Hypothalamus (tissue), 51 donors: Measurements from ENCODE around the gene PNMA1.
A peak's percentile ranks its signal among the peaks of the same experiment; 100 is the strongest.

Experiments
- DNase-seq, 51 donors: peaks; one replicate each; lab custom pipeline; 2025; lab: John Stamatoyannopoulos, UW

Gene PNMA1

DNA sequence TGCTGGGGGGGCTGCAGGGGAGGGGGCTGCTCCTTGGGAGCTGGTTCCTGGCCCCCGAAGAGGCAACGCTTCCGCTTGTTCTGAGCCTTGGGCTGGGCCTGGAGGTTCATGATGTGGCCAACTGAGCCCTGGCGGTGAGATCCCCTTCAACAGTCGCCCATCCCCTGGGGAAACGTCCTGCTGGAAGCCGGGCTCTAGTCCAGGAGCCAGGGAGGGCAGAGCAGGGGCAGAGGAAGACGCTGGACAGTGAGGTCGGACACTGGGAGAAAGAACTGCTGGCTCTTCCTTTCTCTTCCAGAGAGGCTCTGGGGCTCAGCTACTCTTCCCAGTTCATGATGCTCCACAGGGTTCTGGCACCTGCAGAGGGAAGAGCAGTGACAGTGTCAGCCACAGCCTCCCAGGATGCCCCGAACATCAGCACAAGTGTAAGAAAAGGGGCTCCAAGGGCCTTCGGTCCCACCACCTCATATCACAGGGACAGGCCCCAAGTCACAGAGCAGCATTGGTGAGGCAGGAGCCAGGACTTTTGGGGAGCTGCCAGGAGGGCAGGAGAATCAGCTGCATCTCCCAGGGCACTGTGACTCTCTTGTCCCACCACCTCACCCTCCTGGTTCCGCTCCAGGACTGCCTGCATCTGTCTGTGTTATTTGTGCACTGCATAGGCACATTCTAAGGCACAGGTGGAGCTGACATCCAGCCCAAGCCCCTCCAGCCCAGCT is 25.9 kb upstream of the PNMA1 start:
- DNase-seq: no peak

DNA sequence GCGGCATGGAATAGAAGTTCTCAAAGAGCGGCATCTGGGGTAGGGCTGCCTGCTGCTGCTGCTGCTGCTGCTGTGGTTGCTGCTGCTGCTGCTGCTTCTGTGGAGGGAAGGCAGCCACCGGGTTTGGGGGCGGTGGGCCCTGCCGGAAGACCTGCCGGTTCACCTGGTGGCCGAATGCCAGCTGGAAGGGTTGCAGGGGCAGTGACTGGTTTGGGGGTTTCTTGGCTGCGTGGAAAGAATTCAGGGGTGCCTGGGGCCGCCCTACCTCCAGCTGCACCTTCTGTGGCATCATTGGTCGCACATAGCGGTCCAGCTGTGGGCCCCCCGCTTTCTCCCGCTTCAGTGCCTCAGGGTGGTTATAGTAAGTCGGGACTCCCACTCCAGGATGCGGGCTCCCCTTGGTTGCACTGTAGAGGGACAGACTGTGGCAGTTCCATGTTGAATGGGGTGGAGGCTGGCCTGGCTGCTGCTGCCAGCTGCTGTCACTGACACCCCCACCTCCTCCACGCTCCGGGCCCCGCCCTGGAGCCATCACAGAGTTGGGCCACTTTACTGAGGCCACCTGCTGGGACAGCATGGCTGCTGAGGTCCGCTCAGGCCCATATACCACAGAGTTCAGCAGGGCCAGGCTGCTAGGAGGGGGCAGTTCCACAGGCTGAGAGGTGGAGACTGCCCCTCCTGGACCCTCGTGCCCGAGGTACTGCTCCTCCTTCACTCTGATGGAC is 25.2 kb upstream of the PNMA1 start:
- DNase-seq: no peak

DNA sequence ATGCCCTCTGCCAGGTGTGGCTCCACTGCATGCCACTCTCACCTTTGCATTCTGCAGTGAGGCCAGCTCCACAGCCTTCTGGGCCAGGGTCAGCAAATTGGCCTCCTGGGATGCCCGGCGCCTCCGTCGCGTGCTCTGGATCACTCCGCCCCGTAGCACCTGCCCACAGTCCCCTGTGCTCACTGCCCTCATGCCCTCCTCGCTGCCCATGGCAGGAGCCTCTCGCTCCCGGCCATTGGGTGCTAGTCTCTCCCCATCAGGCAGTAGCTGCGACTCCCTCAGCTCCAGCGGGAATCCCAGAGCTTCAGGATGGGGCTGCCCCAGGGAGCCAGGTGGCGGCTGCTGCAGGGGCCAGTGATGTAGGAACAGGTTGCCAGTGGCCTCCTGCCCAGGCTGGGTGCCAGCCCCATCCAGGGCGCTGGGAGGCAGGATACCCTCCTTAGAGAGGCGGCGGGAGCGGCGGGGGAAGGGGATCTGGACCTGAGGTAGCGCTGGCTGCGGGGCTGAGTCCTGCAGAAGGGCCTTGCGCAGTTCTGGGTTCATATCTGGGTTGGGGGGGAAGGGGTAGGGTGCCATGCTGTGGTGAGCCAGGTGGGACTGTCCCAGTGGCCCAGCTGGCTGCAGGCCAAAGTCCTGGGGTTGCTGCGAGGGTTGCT is 24.5 kb upstream of the PNMA1 start:
- DNase-seq: no peak

DNA sequence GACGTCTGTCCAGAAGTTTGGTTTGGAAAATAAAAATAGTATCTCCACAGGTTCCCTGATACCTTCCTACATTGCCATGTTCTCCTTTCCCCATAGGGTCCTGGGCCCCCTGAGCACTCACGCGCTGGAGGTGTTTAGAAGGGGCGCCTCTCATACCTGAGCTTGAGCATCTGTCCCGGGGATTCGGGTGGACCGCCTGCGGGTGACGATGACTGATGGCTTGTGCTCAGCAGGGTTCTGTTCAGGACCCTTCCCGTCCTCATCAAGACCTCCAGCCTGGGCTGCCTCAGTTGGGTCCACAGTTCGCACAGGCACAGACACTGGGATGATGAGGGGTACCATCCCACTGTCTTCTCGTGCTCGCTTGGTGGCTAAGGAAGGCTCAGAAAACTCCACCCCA is 22.7 kb upstream of the PNMA1 start:
- no peak for DNase-seq

- DNase-seq: no peak
These were observed 17.8 kb upstream of the PNMA1 start for GRCh38 chr14:73732006-73732405.

GRCh38 chr14:73731111-73731510 is 16.9 kb upstream of the PNMA1 start:
- no peak for DNase-seq

DNA sequence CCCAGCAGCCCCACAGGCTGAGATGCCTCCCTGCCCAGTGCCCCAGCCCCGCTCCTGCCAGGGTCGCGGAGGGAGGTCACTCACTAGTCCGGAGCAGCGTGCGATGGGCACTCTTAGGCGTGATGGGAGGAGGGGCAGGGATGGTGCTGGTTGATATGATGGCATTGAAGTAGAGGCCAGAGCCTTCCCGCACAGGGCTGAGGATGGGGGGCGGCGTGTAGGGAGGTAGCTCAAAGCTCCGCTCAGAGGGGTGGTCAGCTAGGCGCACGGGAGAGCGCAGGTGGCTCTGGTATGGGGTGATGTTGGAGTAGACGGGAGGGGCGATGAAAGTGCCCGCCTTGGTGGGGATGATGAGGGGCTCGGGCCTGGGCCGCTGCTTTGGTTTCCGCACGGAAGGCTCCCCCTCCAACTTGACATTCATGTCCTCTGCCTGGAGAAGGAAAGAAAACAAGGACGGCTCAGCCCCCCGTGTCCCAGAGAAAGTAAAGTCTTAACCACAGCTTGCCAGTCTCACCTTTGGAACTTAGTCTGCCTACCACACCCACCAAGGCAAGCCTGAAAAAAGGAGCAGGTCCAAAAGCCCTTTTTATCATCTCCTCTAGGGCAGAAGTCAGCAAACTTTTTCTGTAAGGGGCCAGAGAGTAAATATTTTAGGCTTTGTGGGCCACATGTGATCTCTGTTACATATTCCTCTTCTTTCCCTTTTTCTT is 15.5 kb upstream of the PNMA1 start:
- DNase-seq: no peak

GRCh38 chr14:73728717-73729330 is 14.6 kb upstream of the PNMA1 start:
- peak in 47 of 51 donors; percentile 25 to 90 (median 66) for DNase-seq

DNA sequence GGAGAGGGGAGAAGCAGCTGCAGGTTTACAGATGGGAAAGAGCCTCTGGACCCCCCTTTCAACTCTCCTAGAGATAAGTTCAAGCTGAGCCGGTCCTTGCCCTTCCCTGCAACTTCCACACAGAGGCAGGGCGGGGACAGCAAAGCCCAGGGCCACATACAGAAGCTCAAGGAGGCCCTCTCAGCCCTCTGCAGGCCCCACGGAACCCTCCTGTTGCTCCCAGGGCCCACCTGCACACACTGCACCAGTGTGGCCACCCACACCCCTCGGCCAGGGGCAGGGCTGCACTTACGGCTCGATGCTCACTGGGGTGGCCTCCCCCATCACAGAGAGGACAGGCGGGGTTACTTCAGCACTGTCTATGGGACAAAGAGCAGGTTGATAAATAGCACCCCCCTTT is 13.0 kb upstream of the PNMA1 start:
- no peak for DNase-seq

GRCh38 chr14:73726025-73726961 is 12.1 kb upstream of the PNMA1 start:
- no peak for DNase-seq

DNA sequence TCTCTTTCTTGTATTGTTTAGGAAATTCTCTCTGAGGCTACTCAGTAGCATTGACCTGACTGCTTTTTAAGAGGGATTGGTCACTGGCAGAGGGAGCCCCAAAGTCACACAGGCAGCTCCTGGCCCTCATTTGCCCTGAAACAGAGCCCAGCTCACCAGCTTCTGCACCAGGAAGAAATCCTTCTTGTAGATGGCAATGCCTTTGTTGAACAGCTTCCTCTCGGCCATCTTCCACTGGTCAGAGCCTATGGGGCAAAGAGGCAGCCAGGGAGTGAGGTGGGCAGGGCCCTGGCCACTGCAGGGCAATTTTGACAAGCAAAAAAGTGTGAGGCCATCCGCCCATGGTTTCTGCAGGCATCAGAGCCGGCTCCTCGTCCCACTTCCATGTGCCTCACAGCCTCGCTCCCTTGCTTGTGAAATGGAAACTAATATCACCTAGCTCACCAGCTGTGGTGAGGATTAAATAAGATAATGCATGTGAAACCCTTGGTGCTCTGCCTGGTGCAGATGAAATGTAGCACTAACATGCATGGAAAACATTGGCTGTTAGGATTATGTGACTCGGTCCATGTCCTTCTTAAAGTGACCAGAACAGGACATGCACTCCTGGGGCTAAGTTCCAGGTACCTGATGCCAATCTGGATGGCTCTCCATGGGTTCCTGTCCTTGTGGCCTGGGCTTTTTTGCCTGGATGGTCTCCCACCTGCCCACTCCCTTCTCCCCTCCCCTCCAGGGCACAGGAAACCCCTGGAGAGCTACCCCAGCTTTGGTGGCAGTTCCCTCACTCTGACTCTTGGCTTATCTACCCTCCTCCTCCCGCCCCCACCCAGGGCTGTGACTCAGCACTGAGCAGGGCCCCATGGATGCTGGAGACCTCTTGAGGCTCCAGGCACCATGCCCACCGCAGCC is 11.2 kb upstream of the PNMA1 start:
- DNase-seq: no peak

DNA sequence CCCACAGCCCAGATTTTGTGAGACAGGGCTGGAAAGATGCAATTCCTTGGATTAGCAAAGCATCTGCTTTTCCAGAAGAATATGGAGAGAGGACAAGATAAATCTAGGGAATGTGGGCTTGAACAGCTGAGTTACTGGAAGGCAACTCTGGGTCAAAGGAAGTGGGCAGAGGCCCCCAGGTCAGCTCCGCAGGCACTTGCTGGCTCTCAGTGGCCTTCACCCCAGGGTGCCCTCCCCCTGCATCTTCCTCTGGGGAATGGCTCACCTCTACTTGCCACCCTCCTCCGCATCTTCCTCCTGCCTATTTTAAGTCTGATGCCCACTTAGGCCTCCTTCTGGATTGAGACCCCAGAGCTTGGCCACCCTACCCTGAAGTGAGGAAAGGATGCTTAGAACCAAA is 10.5 kb upstream of the PNMA1 start:
- no peak for DNase-seq

GRCh38 chr14:73723797-73724661 is 9.8 kb upstream of the PNMA1 start:
- peak in 11 of 51 donors; percentile 26 to 65 (median 43) for DNase-seq

- DNase-seq: no peak
These were observed 9.2 kb upstream of the PNMA1 start for GRCh38 chr14:73723406-73723796.

DNA sequence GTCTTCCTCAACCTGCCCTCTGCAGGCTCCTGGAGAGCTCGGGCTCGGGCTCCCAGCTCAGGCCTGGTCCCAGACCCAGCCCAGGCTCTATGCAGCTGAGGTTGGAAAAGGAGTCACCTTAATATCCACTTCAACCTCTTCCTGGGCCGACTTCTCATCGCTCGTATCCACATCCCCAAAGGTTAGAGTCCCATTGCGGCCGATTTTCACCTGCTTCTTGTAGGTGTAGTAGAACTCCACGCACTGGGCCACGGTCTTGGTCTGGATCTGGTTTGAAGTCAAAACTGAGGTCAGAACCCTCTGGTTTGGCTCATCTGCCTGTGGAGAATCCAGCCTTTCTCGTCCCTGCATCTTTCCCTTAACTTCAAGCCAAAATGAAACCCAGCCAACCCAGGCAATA is 8.4 kb upstream of the PNMA1 start:
- DNase-seq: no peak

DNA sequence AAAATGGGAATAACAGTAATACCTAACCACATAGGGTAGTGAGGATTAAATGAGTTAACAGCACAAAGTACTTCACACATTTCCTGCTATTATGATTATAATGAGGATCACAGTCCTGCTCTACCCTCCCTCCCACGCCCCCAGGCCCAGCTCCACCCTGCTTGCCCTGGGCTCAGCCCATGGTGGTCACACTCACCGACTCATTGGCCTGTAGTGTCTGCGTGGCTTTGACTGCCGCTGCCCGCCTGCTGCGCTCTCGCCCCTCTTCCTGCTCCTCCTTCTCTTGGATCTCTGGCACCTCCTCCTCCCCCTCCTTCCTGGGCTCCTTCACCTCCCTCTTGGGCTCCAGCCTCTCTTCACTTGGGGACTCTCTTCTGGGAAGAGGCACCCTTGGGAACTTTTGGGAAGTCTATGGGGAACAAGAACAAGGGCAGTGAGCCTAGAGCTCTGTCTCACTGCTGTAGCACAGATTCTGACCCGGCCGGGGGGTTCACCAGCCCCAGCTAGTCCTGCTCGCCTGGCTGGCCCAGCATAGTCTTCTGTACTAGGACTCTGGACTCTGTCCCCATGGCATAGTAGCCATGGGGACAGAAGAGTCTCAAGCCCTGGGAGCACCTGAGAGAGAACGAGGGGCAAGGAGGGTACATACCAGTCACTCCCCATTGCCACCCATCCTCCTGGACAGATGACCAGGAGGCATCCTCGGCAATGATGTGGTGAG is 7.1 kb upstream of the PNMA1 start:
- no peak for DNase-seq

- no peak for DNase-seq
These were observed 6.5 kb upstream of the PNMA1 start for GRCh38 chr14:73720636-73721035.
